AG04450 (cell line): ENCODE results near the gene FURIN. TPM values are rescaled to one million over a fixed set of nuclear protein-coding genes. Genes with fewer than 3 reads are reported as not detected.

Experiments
- CTCF ChIA-PET: fragments of 300-600, 350-600 bp; formaldehyde crosslinking; extraction: SDS; loops from one replicate; lab custom pipeline; 2022; ENCODE audit warnings: antibody characterized with exemption, inconsistent platforms; lab: Charles Lee
- POLR2A ChIA-PET: fragments of 350-600 bp; formaldehyde crosslinking; extraction: SDS; loops from one replicate; lab custom pipeline; 2021; ENCODE audit warnings: antibody characterized with exemption, inconsistent platforms; lab: Yijun Ruan, JAX
- DNase-seq: peaks from one replicate; pipeline ENCODE4 v3.0.0-alpha.2; 2011; ENCODE audit warnings: low read depth, low spot score
- H3K27ac ChIP-seq: one replicate; pipeline ENCODE4 v1.5.1; 2012; ENCODE audit warnings: low read depth, low read length, control low read depth
- H3K27me3 ChIP-seq: one replicate; pipeline ENCODE4 v1.6.0; 2012; ENCODE audit warnings: low read length; ENCODE audit not compliant: control insufficient read depth, insufficient read depth
- H3K4me3 ChIP-seq: 2 replicates; pipeline ENCODE4 v1.5.1; 2011; ENCODE audit warnings: mild to moderate bottlenecking, low read depth, low read length, control low read depth
- H3K9me3 ChIP-seq: 2 replicates; pipeline ENCODE4 v1.5.1; 2012; ENCODE audit warnings: low read length; ENCODE audit not compliant: control insufficient read depth, insufficient read depth
- CTCF ChIP-seq: IDR thresholded peaks from 2 replicates; pipeline ENCODE4 v1.5.1; 2011; ENCODE audit warnings: low read depth, low read length, control low read depth, inconsistent platforms
- polyA plus RNA-seq: library from polyadenylated mRNA; depleted of rRNA; stranded (reverse); fragments of >200 nt; gene quantifications from 2 replicates; pipeline ENCODE4 v1.2.3, GENCODE V29; 2011

FURIN gene
- polyA plus RNA-seq, 1 experiment = 14.0 TPM

GRCh38 chr15:90914305-90915080 lies 46.1 kb downstream of the FURIN start:
- POLR2A ChIA-PET = interaction anchor here (1.1 kb wide), 1 partner anchor 12 kb away, joined by 3 read pairs; the partner anchor contains the start of gene MAN2A2
- CTCF ChIA-PET = interaction anchor here (3.0 kb wide), 1 partner anchor 18 kb away, joined by 14 read pairs; the partner anchor contains the start of gene HDDC3
- no peak for DNase-seq
- Histone ChIP-seq H3K4me3 (no peak overlapping the region), H3K27ac (no peak overlapping the region), H3K27me3 (no peaks in the 10 kb centered on the region), H3K9me3 (no peaks in the 10 kb centered on the region; the same call in 1 of the 2 replicates)
- TF ChIP-seq CTCF = no peak

DNA sequence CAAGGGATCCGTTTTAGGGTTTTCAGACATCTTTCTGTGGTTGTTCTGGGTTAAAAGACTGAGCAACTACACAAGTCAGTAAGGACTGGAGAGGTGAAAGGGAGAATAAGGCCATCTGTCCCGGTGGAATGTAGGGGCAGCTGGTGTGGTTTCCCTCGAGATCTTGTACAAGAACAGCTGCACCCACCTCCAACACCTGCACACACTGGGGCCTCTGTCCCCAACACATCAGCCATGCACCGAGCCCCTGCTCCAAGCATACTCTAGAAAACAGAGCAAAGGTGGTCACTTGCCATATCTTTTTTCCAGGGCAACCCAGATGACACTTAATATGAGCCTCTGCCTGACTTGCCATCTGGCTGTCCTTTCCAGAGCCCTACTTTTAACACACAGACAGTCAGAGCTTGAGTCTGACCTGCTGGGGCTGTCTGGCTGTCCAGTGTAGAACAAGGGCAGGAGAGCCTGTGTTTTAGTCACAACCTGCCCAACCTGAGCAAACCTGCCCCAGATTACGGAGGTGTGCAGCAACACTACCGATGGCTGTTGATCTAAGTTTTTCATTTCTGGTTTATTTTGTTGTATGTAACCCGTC lies 46.9 kb downstream of the FURIN start:
- Histone ChIP-seq H3K9me3 (no peaks in the 10 kb centered on the region; the same call in 1 of the 2 replicates), H3K27me3 (no peaks in the 10 kb centered on the region), H3K27ac (peak overlapping the region; percentile 11), H3K4me3 (no peak overlapping the region)
- ChIA-PET CTCF (interaction anchor here (1.3 to 3.0 kb wide), 2 partner anchors 12 to 17 kb away, joined by 3 to 14 read pairs; partner anchors contain the start of genes HDDC3 and MAN2A2), POLR2A (no interaction called here)
- TF ChIP-seq CTCF = no peak
- no peak for DNase-seq

- no peak for DNase-seq
- H3K4me3 ChIP-seq = no peak overlapping the region
- no peak overlapping the region for H3K27ac ChIP-seq
- ChIA-PET CTCF (interaction anchor here (1.3 kb wide), 1 partner anchor 13 kb away, joined by 3 read pairs; the partner anchor contains the start of gene MAN2A2), POLR2A (no interaction called here)
- no peaks in the 10 kb centered on the region; the same call in 1 of the 2 replicates for H3K9me3 ChIP-seq
- H3K27me3 ChIP-seq = no peaks in the 10 kb centered on the region
- TF ChIP-seq CTCF = no peak
Observed at GRCh38 chr15:90915808-90916440, 47.5 kb downstream of the FURIN start.

GRCh38 chr15:90916461-90916860 lies 48.1 kb downstream of the FURIN start:
- Histone ChIP-seq H3K4me3 (no peak overlapping the region), H3K27me3 (no peaks in the 10 kb centered on the region), H3K9me3 (no peaks in the 10 kb centered on the region; the same call in 1 of the 2 replicates), H3K27ac (no peak overlapping the region)
- TF ChIP-seq CTCF = no peak
- ChIA-PET CTCF (interaction anchor here (1.3 to 3.0 kb wide), 2 partner anchors 14 to 16 kb away, joined by 3 to 22 read pairs; partner anchors contain the start of genes HDDC3 and MAN2A2), POLR2A (interaction anchor here (1.6 kb wide), 1 partner anchor 18 kb away, joined by 3 read pairs; the partner anchor contains the start of gene UNC45A)
- DNase-seq = no peak
